ENCODE measurements around the gene PHPT1.

The PHPT1 gene

GRCh38 chr9:136900556-136900955, 51.3 kb downstream of the PHPT1 start:
- TF ChIP-seq GATA3 (IDR thresholded peaks at IDR 0.05; ENCODE audit: low read depth, low read length) (no peak), GATA2 (IDR thresholded peaks at IDR 0.05; ENCODE audit: low read depth, low read length) (no peak)

All from SH-SY5Y (cell line).